Hepatocyte (in vitro differentiated cells): ENCODE data around the gene NTRK1. TPM values are rescaled to one million over a fixed set of nuclear protein-coding genes. Genes with fewer than 3 reads are reported as not detected.
A peak's percentile ranks its signal among the peaks of the same experiment; 100 is the strongest.

Source experiments
- DNase-seq: peaks from one replicate; pipeline ENCODE4 v3.0.0-alpha.2; 2016; ENCODE audit warnings: low spot score
- H2AFZ ChIP-seq: fragments of 200-600 bp; sonication (generic); 2 replicates; pipeline ENCODE4 v1.6.0; 2016; ENCODE audit warnings: antibody characterized with exemption, mild to moderate bottlenecking
- H3K27ac ChIP-seq: fragments of 200-600 bp; sonication (generic); 2 replicates; pipeline ENCODE4 v1.5.1; 2016; ENCODE audit warnings: mild to moderate bottlenecking
- H3K27me3 ChIP-seq: fragments of 200-600 bp; sonication (generic); 2 replicates; pipeline ENCODE4 v1.6.1; 2016
- H3K36me3 ChIP-seq: fragments of 200-600 bp; sonication (generic); replicated peaks from 2 replicates; pipeline ENCODE4 v1.5.1; 2016; ENCODE audit warnings: low read depth; ENCODE audit not compliant: insufficient read depth
- H3K4me1 ChIP-seq: fragments of 200-600 bp; sonication (generic); 2 replicates; pipeline ENCODE4 v1.5.1; 2016; ENCODE audit warnings: mild to moderate bottlenecking, moderate library complexity; ENCODE audit not compliant: insufficient read depth
- H3K4me2 ChIP-seq: fragments of 200-600 bp; sonication (generic); 2 replicates; pipeline ENCODE4 v1.6.0; 2016
- H3K4me3 ChIP-seq: fragments of 200-600 bp; sonication (generic); 2 replicates; pipeline ENCODE4 v1.5.1; 2016; ENCODE audit warnings: mild to moderate bottlenecking
- H3K79me2 ChIP-seq: fragments of 200-600 bp; sonication (generic); 2 replicates; pipeline ENCODE4 v1.6.0; 2017; ENCODE audit warnings: mild to moderate bottlenecking
- H3K9me2 ChIP-seq: fragments of 200-600 bp; sonication (generic); replicated peaks from 2 replicates; pipeline ENCODE4 v1.6.0; 2017; ENCODE audit warnings: mild to moderate bottlenecking; ENCODE audit not compliant: insufficient read depth
- H3K9me3 ChIP-seq: fragments of 200-600 bp; sonication (generic); 2 replicates; pipeline ENCODE4 v1.5.1; 2016; ENCODE audit warnings: low read depth, mild to moderate bottlenecking
- H4K20me1 ChIP-seq: fragments of 200-600 bp; sonication (generic); 2 replicates; pipeline ENCODE4 v1.6.0; 2016; ENCODE audit warnings: mild to moderate bottlenecking; ENCODE audit not compliant: insufficient read depth, poor library complexity, severe bottlenecking
- CTCF ChIP-seq: fragments of 200-600 bp; sonication (generic); IDR thresholded peaks from 2 replicates; pipeline ENCODE4 v1.5.1; 2016; ENCODE audit warnings: antibody characterized with exemption, mild to moderate bottlenecking; ENCODE audit not compliant: poor library complexity
- EZH2 ChIP-seq: fragments of 200-600 bp; sonication (generic); IDR thresholded peaks from 2 replicates; pipeline ENCODE4 v1.6.1; 2016; ENCODE audit warnings: antibody characterized with exemption, mild to moderate bottlenecking, borderline replicate concordance
- EZH2phosphoT487 ChIP-seq: fragments of 200-600 bp; sonication (generic); IDR thresholded peaks from one replicate; pipeline ENCODE4 v1.6.1; 2018; ENCODE audit warnings: antibody characterized with exemption, mild to moderate bottlenecking, low read depth, moderate library complexity; ENCODE audit not compliant: unreplicated experiment, severe bottlenecking
- WGBS: methylation state at CpG from one replicate; pipeline ENCODE4 v1.1.6; 2016; ENCODE audit warnings: low lambda C conversion rate; ENCODE audit errors: missing lambda C conversion rate; 5-methylcytosine and 5-hydroxymethylcytosine counted together
- polyA plus RNA-seq: library from polyadenylated mRNA; unstranded; fragments of >200 nt; fragmentation: Nextera tagmentation; extraction: Ambion mirVana; gene quantifications from 2 replicates; pipeline ENCODE4 v1.2.1, GENCODE V29; 2016
- total RNA-seq: library from RNA; depleted of rRNA; stranded (reverse); fragments of >200 nt; gene quantifications from 2 replicates; pipeline ENCODE4 v1.2.3, GENCODE V29; 2014

NTRK1 gene
- total and polyA plus RNA-seq, 2 experiments from 2014 or later, result 0.13 TPM; not detected in 1

- H3K4me2 ChIP-seq, result peak overlapping the region; percentile 70
- peak; percentile 44 for DNase-seq
- no peaks in the 10 kb centered on the region for H4K20me1 ChIP-seq
- peaks cover 19% of the 10 kb centered on the region for H3K4me1 ChIP-seq
- H3K27ac ChIP-seq, result no peak overlapping the region
- H3K79me2 ChIP-seq, result no peaks in the 10 kb centered on the region
- TF ChIP-seq EZH2phosphoT487, result no peak
- TF ChIP-seq EZH2, result no peak
- no peak for TF ChIP-seq CTCF
- H3K4me3 ChIP-seq, result no peak overlapping the region
- 61% methylated on average over 9 of the region's 9 CpGs for WGBS
- H3K9me2 ChIP-seq, result no peaks in the 10 kb centered on the region
- H3K36me3 ChIP-seq, result no peaks in the 10 kb centered on the region
- H3K9me3 ChIP-seq, result no peaks in the 10 kb centered on the region
- H2AFZ ChIP-seq, result no peak overlapping the region
- H3K27me3 ChIP-seq, result peaks cover 7% of the 10 kb centered on the region
Observed at GRCh38 chr1:156914440-156914856, 53.8 kb downstream of the NTRK1 start.

- peaks cover 60% of the 10 kb centered on the region for H3K27me3 ChIP-seq
Observed at GRCh38 chr1:156920233-156921052, 59.8 kb downstream of the NTRK1 start, which contains the start of gene LRRC71. Gene LRRC71, plus strand, starts transcription at chr1:156920632. Its CDS starts 172 bp downstream, at chr1:156920804.

GRCh38 chr1:156921053-156921529 is 60.4 kb downstream of the NTRK1 start:
- no peaks in the 10 kb centered on the region for H4K20me1 ChIP-seq
- H3K4me2 ChIP-seq, result peak overlapping the region; percentile 89
- no peak overlapping the region for H2AFZ ChIP-seq
- H3K9me2 ChIP-seq, result no peaks in the 10 kb centered on the region
- peaks cover 19% of the 10 kb centered on the region for H3K4me1 ChIP-seq
- no peak for DNase-seq
- WGBS, result 64% methylated on average over 7 of the region's 7 CpGs
- no peaks in the 10 kb centered on the region for H3K36me3 ChIP-seq
- no peak overlapping the region for H3K27ac ChIP-seq
- peak; percentile 10 for TF ChIP-seq EZH2
- no peak for TF ChIP-seq CTCF
- no peaks in the 10 kb centered on the region for H3K9me3 ChIP-seq
- peaks cover 67% of the 10 kb centered on the region for H3K27me3 ChIP-seq
- H3K4me3 ChIP-seq, result no peak overlapping the region
- H3K79me2 ChIP-seq, result no peaks in the 10 kb centered on the region

More at GRCh38 chr1:156920233-156921052, 59.8 kb downstream of the NTRK1 start, which contains the start of gene LRRC71:
- Histone ChIP-seq H3K79me2 (no peaks in the 10 kb centered on the region), H3K36me3 (no peaks in the 10 kb centered on the region), H3K4me2 (peak within 1 kb of the TSS; percentile 89), H3K4me3 (no peak within 1 kb of the TSS), H3K4me1 (peaks cover 19% of the 10 kb centered on the region), H3K9me3 (no peaks in the 10 kb centered on the region), H3K9me2 (no peaks in the 10 kb centered on the region), H3K27ac (no peak within 1 kb of the TSS), H4K20me1 (no peaks in the 10 kb centered on the region), H2AFZ (peak within 1 kb of the TSS; percentile 52)
- 6% methylated on average over 45 of the region's 71 CpGs for WGBS
- TF ChIP-seq EZH2phosphoT487, result peak; percentile 23
- TF ChIP-seq CTCF, result peak; percentile 98
- peak; percentile 86 for TF ChIP-seq EZH2
- DNase-seq, result peak; percentile 94
